Measurements from ENCODE around the gene SMOC2. TPM values are rescaled to one million over a fixed set of nuclear protein-coding genes. Genes with fewer than 3 reads are reported as not detected.

The SMOC2 gene
- total RNA-seq, 1 experiment from 2014 or later = 2.1 TPM

DNA sequence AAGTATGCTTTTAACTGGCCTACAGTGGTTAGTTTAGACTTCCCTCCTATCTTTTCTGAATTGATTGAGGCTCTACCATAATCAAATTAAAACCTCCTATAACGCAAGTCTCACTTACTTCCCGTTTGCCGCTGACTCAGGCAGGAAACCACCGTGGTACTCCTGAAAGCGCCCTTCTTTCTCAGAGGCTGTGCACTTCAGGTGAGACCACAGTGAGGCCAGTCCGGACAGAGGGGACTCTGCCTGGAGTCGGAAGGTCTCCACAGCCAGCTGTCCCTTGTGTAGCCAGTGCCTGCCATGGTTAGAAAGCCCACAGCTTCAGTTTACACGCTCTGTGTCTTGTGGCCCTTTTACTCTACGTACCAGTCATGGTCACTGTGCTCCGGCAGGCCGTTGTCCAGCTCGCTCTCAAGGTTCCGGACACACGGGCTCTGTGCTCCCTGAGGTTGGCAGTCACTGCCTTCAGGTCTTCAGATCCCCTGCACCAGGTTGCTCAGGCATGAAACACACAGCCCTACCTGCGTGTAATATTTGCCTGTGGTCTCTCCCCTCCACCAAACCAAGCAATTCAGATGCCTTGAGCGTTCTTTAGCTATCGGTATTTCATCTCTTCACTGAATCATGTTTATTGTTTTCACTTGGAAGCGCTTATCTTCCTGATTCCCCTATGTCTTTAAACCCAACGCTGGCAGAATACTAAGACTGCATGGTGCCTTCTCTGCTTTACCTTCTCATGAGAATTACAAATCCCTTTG, 178.8 kb downstream of the SMOC2 start:
- Histone ChIP-seq H2BK15ac (ENCODE audit: low read depth, low read length) (no peak overlapping the region), H3K14ac (ENCODE audit: insufficient read depth, low read length) (no peak overlapping the region), H3K4ac (ENCODE audit: low read depth, low read length) (no peak overlapping the region), H3K56ac (ENCODE audit: insufficient read length, low read depth, low read length) (no peak overlapping the region), H2BK120ac (ENCODE audit: low read depth, low read length, poor library complexity, severe bottlenecking) (no peak overlapping the region), H3K4me1 (ENCODE audit: insufficient read depth, low read length) (no peaks in the 10 kb centered on the region), H2BK12ac (ENCODE audit: insufficient read length, low read depth, low read length) (no peak overlapping the region), H2BK5ac (ENCODE audit: insufficient read length, low read length) (no peak overlapping the region), H4K5ac (ENCODE audit: insufficient read length, low read depth, low read length) (no peak overlapping the region), H3K9me3 (ENCODE audit: control insufficient read depth, low read depth, low read length) (no peaks in the 10 kb centered on the region), H3K4me2 (ENCODE audit: insufficient read depth, insufficient read length, low read length) (no peak overlapping the region), H2AFZ (ENCODE audit: low read length) (no peak overlapping the region), H3K27ac (ENCODE audit: insufficient read length, low read depth, low read length) (no peak overlapping the region), H3K18ac (ENCODE audit: insufficient read length, low read depth, low read length) (no peak overlapping the region), H4K8ac (replicated peaks; ENCODE audit: insufficient read length, low read depth, low read length) (no peak overlapping the region), H4K91ac (ENCODE audit: insufficient read length, low read depth, low read length) (no peak overlapping the region), H4K20me1 (ENCODE audit: control insufficient read depth, insufficient read depth, insufficient read length) (no peaks in the 10 kb centered on the region), H3K23ac (ENCODE audit: insufficient read length, low read depth, low read length) (no peak overlapping the region), H3K79me2 (ENCODE audit: insufficient read depth, low read length) (no peaks in the 10 kb centered on the region), H3K79me1 (ENCODE audit: insufficient read depth, low read depth, low read length, poor library complexity, severe bottlenecking) (no peaks in the 10 kb centered on the region), H3K27me3 (ENCODE audit: insufficient read depth, low read length) (no peaks in the 10 kb centered on the region), H2BK20ac (ENCODE audit: low read depth, low read length, poor library complexity, severe bottlenecking) (no peak overlapping the region), H3K9ac (ENCODE audit: extremely low read depth, insufficient read length, low read length) (no peak overlapping the region), H3T11ph (ENCODE audit: low read length) (no peak overlapping the region), H2AK5ac (ENCODE audit: insufficient read length, low read length) (no peak overlapping the region), H3K23me2 (ENCODE audit: insufficient read length, low read depth, low read length, poor library complexity, severe bottlenecking) (no peaks in the 10 kb centered on the region)
- H3K36me3 Mint-ChIP-seq (ENCODE audit: insufficient read depth in 1 of 3, low read depth in 3 of 3) = peaks cover 0 to 18% (median 8%) of the 10 kb centered on the region in 3 experiments; a peak in 3 of 7 replicates
- no CpG with 5 or more reads among the region's 19 CpGs for WGBS (ENCODE audit: extremely low coverage, insufficient read length, low lambda C conversion rate)
- 0 out of 4 replicates have a peak, but pooled peaks cover 0 to 3% of the 10 kb centered on the region in 2 experiments for H3K4me1 Mint-ChIP-seq
- TF ChIP-seq, protein P1, sequence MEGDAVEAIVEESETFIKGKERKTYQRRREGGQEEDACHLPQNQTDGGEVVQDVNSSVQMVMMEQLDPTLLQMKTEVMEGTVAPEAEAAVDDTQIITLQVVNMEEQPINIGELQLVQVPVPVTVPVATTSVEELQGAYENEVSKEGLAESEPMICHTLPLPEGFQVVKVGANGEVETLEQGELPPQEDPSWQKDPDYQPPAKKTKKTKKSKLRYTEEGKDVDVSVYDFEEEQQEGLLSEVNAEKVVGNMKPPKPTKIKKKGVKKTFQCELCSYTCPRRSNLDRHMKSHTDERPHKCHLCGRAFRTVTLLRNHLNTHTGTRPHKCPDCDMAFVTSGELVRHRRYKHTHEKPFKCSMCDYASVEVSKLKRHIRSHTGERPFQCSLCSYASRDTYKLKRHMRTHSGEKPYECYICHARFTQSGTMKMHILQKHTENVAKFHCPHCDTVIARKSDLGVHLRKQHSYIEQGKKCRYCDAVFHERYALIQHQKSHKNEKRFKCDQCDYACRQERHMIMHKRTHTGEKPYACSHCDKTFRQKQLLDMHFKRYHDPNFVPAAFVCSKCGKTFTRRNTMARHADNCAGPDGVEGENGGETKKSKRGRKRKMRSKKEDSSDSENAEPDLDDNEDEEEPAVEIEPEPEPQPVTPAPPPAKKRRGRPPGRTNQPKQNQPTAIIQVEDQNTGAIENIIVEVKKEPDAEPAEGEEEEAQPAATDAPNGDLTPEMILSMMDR (conservative IDR thresholded peaks at IDR 0.05) = no peak
- no peak for DNase-seq
- no peak overlapping the region for H3K4me3 Mint-ChIP-seq
- no peak overlapping the region for H3K27ac Mint-ChIP-seq
- peaks cover 9% of the 10 kb centered on the region for H3K27me3 Mint-ChIP-seq (ENCODE audit: low read depth)
- H3K9me3 Mint-ChIP-seq = peaks cover 19 to 24% of the 10 kb centered on the region in 2 experiments
